HG03558 (cell line): ENCODE results near the gene EIF4G1.

Experiments used
- ATAC-seq: cut with Tn5 transposase; IDR thresholded peaks from one replicate; pipeline ENCODE4 v1.9.1; 2021; ENCODE audit warnings: moderate number of reproducible peaks; ENCODE audit not compliant: unreplicated experiment; ENCODE audit errors: extremely low read depth

EIF4G1 gene

DNA sequence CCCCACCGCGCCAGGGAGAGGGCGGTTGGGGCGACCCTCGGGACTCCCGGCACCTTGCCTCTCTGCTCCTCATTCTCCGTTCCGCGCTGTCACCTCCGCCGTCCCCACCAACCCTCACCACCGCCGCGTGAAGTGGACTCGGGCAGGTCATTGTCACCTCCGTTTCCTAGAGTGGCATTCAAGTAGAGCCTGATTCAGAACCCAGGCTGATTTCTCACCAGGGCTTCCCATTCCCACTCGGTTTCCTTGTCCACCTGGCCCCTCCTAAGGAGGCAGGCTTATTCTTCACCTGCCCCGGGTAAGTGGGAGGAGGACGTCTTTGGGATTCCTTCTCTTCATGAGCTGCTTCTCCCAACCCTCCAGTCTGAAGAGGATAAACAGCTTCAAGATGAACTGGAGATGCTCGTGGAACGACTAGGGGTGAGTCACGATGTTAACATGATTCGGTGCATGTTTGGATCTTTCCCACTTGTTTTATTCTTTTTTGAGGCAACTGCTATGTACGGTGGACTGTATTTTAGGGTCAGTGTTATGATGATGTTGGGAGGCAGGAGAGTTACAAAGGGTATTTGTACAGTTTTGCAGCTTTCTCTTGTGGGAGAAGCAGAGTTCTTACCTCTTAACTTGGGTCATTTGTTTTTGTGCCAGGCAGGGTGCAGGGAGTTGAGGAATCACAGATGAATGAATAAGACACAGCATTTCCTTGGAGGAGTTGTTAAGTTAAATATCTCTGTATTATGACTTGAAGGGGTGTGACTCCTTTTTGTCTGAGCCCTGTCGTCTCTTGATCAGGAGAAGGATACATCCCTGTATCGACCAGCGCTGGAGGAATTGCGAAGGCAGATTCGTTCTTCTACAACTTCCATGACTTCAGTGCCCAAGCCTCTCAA lies 14.7 kb upstream of the EIF4G1 start:
- no peak for ATAC-seq

DNA sequence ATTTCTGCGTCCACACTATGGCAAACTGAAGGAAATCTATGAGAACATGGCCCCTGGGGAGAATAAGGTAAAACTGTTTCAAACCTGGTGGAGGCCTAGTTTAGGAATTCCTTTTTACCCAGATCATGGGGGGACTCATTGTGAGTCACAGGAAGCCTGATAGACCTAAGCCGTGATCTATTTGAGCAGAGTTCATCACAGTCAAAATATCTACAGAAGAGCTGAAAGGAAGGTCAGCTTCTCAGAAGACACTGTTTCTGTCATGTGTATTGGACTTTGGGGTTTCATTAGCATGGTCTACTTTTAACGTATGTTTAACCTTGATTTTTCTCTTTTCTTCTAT lies 14.1 kb upstream of the EIF4G1 start:
- no peak for ATAC-seq

DNA sequence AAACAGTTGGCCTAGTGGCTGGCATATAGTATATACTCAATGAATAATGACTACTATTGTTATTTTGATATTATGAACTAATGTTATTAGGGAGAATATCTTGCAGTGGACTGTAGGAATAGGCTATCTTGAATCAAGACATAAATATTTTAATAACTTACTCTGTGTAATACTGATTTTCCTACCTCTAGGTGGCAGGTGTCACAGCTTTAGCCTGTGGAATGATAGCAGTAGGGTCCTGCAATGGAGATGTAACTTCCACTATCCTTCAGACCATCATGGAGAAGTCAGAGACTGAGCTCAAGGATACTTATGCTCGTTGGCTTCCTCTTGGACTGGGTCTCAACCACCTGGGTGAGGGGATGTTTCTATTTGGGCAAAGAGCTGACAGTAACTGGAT lies 8.8 kb upstream of the EIF4G1 start:
- no peak for ATAC-seq

DNA sequence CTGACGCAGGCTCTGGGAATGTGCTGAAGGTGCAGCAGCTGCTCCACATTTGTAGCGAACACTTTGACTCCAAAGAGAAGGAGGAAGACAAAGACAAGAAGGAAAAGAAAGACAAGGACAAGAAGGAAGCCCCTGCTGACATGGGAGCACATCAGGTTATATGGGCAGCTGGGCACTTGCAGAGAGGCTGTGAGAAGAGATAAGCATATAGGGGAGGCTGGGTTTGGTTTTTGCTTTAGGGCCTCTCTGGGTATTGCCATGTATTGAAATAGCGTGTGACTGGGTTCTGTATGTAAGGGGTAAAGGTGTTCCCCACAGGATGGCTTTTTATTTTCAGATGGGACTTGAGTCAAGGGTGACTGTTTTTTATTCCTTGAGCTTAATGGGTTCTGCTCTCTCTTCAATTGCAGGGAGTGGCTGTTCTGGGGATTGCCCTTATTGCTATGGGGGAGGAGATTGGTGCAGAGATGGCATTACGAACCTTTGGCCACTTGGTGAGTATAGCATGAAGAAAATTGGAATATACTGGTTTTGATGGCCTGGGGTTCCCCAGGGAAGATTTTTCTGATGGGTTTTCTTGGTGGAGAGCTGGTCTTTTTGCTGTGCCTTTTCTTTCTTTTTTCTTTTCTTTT lies 7.9 kb upstream of the EIF4G1 start:
- no peak for ATAC-seq

DNA sequence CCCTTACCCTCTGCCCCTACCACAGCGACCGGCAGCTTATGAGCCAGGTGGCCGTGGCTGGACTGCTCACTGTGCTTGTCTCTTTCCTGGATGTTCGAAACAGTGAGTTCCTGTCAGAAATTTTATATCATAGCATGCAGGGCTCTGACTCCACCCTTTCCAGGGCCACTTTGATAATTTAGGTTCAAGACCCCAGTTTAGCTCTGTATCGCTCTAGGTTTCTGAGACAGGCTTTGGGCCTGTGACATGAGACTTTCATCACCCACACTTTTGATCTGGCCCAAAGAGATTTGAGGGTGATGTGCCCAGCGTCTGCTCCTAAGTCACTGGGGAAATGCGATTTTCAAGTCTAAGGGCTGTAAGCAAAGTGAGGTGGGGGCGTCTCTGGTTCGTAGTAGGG lies 6.5 kb upstream of the EIF4G1 start:
- ATAC-seq = no peak

DNA sequence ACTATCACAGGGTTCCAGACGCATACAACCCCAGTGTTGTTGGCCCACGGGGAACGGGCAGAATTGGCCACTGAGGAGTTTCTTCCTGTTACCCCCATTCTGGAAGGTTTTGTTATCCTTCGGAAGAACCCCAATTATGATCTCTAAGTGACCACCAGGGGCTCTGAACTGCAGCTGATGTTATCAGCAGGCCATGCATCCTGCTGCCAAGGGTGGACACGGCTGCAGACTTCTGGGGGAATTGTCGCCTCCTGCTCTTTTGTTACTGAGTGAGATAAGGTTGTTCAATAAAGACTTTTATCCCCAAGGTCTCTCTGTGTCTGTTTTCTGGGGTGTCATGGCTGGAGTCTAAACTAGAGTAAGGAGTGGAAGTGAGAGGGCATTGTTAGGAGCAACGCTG lies 5.7 kb upstream of the EIF4G1 start:
- ATAC-seq = no peak

DNA sequence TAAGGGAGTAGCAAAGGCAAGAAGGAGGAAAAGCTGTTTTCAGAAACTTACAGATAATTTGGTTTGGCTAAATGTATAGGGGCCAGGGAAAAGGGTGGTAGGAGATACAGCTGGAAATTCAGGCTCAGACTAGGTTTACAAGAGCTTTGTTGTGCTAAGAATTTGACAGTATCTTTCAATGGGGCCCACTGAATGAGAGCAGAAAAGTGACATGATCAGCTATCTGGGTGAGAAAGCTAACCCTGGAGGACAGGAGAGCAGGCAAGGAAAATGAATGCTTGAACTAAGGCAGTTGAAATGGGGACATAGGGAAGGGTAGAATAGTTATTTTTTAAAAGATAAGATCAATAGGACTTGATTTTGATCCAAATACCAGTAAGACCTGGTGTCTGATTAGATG lies 2.8 kb upstream of the EIF4G1 start:
- no peak for ATAC-seq

DNA sequence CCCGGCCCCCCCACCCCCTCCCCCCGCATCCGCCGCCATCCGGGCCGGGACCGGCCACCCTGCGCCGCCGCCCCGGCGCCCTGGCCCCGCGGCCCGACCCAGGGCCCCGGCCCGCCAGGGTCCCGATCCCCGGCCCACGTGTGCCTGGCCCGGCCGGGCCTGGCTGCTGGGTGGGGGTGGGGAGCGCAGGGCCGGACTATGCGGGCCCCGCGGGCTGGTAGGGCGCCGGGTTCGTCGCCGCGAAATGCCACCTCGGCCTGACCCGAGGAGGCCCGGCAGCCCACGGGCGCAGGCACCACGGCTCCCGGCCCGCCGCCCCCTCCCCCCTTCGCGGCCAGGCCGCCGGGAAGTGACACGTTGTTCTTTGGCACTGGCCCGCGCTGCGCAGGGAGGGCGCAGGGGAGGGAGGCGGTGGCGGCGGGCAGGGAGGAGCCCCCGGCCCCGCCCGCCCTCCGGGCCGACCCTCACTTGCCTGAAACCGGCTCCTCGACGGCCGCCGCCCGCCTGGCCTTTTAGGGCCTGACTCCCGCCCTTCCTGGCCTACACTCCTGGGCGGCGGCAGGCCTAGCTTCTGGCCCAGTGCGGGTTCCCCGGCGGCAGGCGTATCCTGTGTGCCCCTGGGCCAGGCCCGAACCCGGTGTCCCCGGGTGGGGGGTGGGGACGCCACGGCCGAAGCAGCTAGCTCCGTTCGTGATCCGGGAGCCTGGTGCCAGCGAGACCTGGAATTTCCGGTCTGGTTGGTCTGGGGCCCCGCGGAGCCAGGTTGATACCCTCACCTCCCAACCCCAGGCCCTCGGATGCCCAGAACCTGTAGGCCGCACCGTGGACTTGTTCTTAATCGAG lies 515 bp downstream of the EIF4G1 start:
- ATAC-seq = peak; percentile 19

DNA sequence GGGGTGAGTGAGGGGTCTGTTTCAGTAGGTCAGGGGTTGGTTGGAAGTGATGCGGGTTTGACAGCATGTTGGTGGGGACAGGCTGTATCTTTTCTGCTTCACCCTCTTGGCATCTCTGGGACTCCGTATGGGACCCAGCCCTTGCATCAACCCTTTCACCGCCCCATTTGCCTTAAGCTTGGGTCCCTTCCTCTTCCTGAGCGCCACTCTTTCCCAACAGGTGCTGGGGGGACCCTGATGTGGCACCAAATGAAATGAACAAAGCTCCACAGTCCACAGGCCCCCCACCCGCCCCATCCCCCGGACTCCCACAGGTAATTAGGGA lies 1.1 kb downstream of the EIF4G1 start:
- no peak for ATAC-seq

DNA sequence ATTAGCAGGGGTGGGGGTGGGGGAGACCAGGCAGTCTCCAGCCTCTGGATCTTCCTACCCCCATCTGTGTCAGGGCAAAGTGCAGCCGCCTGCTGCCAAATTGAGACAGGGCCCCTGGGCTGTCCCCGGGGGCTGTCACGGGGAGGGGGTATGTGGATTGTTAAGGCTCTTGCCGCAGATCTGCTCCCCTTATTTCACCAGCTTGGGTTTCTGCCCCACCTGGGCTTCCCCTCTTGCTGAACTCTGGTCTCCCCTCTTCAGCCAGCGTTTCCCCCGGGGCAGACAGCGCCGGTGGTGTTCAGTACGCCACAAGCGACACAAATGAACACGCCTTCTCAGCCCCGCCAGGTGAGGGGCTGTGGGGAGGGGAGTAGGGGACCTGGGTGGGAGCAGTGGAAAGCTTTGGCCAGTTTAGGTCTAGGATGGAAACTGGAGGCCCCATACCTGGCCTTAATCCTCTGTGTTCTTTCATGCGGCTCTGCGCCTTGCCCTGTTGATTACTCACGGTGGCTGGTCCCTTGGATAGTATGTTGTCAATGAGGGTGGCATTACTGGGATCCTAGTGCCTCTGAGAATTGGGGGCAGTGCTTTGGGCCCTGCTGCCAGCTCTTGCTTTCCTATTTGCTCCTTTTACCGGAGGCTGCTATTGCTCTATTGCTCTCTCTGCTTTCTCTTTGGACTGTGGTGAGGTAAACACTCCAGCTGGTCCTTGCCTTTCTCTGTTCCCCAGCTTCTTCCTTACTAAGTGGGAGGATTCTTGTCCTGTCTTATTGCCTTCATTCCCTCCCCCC lies 1.7 kb downstream of the EIF4G1 start:
- ATAC-seq = no peak

DNA sequence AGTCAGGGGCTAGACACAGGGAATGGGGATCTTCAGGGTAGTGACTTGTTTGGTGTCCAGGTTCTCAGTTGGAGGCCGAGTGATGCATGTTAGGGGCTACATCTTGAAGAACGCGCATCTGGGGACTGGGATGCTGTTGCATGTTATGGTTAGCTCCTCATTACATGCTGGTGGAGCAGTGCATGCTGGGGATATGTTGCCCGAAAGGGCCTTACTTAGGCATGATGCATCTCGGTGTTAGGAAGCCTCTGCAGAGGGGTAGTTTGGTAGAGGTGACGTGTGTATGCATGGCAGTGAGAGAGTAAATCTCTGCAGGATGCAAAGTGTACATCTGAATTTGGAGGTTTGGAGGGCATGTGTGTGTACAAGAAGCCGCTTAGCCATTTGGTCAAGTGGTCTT lies 2.4 kb downstream of the EIF4G1 start:
- ATAC-seq = no peak

DNA sequence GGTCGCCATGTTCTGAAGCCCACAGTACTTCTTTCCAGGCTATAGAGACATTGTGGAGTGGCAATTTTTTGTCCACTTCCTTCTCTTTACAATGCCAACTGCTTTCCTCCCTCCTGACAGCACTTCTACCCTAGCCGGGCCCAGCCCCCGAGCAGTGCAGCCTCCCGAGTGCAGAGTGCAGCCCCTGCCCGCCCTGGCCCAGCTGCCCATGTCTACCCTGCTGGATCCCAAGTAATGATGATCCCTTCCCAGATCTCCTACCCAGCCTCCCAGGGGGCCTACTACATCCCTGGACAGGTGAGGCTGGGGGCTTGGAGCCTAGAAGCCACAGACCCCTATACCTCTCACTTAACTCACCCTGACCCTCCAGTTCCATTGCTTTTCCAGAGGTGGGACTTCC lies 2.8 kb downstream of the EIF4G1 start:
- ATAC-seq = no peak

DNA sequence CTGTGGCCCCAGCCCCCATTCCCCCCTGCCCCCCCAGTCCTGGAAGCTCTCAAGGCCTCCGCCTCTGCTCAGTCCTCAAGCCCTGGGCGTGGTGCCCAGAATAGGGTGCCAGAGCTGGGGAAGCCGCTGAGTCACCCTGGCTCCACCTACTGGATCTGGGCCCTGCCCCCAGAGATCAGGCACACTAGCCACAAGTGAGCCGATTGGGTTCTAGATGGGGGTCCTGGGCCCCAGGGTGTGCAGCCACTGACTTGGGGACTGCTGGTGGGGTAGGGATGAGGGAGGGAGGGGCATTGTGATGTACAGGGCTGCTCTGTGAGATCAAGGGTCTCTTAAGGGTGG lies 5.7 kb downstream of the EIF4G1 start:
- ATAC-seq = no peak

DNA sequence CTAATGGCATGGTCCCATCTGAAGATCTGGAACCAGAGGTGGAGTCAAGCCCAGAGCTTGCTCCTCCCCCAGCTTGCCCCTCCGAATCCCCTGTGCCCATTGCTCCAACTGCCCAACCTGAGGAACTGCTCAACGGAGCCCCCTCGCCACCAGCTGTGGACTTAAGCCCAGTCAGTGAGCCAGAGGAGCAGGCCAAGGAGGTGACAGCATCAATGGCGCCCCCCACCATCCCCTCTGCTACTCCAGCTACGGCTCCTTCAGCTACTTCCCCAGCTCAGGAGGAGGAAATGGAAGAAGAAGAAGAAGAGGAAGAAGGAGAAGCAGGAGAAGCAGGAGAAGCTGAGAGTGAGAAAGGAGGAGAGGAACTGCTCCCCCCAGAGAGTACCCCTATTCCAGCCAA lies 7.3 kb downstream of the EIF4G1 start:
- ATAC-seq = no peak

DNA sequence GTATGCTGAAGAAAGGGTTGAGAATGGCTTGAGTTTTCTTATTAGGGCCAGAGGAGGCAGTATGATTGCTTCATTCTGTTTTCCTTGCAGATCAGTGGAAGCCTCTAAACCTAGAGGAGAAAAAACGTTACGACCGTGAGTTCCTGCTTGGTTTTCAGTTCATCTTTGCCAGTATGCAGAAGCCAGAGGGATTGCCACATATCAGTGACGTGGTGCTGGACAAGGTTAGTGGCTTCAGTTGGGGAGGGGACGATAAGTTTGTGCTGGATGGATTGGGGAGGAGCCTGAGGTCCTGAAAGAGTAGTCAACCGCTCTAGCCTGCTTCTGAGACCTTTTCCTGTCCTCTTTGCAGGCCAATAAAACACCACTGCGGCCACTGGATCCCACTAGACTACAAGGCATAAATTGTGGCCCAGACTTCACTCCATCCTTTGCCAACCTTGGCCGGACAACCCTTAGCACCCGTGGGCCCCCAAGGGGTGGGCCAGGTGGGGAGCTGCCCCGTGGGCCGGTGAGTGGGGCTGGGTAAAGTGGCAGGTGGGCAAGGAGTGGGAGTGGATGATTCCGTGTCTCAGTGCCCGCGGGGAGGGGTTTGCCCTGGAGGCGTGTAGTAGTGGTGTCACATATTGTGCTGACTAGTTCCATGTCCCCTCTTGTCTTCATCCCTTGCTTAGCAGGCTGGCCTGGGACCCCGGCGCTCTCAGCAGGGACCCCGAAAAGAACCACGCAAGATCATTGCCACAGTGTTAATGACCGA lies 8.5 kb downstream of the EIF4G1 start:
- no peak for ATAC-seq

DNA sequence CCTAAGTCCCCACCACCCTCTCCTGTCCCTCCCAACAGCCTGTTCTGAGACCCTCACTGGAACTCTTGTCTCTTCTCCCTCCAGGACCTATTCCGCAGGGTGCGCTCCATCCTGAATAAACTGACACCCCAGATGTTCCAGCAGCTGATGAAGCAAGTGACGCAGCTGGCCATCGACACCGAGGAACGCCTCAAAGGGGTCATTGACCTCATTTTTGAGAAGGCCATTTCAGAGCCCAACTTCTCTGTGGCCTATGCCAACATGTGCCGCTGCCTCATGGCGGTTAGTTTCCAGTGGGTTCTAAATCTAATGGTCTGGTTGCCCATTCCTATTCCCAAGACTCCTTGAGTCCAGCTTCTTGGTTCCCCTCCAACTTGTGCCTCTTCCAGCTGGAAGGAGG lies 9.3 kb downstream of the EIF4G1 start:
- ATAC-seq = no peak

DNA sequence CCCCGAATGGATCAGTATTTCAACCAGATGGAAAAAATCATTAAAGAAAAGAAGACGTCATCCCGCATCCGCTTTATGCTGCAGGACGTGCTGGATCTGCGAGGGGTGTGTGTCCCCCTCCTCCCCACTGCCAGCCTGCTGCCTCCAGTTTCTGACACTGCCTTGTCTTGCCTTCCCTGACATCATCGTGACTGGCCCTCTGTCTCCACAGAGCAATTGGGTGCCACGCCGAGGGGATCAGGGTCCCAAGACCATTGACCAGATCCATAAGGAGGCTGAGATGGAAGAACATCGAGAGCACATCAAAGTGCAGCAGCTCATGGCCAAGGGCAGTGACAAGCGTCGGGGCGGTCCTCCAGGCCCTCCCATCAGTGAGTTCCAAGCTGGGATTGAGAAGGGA lies 10.9 kb downstream of the EIF4G1 start:
- ATAC-seq = no peak

DNA sequence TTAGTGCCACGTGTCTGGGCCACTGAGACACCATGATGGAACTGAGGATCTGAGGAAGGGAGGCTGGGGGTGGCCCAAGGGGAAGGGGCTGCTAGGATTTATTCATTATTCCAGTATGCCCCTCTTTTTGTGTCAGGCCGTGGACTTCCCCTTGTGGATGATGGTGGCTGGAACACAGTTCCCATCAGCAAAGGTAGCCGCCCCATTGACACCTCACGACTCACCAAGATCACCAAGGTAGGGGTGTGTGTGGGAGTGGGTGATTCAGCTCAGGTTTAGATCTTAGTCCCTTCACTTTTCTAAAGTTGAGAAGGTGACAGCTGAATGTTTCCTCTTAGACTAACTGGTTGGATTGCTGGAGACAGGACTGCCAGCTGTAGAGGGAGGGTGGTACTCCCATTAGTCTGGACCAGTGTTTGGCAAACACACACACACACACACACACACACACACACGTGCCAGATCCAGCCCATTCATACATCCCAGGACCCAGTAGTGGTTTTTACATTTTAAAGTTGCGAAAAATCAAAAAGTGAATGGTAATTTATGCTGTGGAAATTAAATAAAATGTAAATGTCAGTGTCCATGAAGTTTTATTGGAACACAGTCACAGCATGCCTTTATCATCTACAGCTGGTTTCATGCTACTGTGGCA lies 11.4 kb downstream of the EIF4G1 start:
- ATAC-seq = no peak

DNA sequence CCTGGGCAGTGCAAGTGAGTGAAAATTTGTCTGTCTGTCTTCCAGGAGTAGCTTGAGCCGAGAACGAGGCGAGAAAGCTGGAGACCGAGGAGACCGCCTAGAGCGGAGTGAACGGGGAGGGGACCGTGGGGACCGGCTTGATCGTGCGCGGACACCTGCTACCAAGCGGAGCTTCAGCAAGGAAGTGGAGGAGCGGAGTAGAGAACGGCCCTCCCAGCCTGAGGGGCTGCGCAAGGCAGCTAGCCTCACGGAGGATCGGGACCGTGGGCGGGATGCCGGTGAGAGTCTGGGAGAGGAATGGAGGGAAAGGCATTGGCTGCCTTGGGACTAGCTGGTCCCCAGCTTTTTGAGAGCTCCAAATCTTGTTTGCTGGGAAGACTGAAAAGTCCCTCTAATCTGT lies 12.8 kb downstream of the EIF4G1 start:
- no peak for ATAC-seq

DNA sequence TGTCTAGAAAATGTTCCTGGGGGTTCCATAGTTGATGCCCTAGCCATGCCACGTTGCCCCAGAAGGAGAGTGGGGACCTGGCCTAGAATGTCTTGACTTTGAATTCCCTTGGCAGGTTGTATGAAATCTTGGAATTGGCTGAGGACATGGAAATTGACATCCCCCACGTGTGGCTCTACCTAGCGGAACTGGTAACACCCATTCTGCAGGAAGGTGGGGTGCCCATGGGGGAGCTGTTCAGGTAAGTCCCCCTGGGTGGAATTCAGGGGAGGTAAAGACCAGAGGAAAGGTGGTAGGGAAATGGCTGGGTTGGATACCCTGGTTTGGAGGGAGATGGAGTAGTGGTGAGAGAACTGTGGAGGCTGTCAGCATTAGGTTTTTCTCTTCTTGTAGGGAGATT lies 14.1 kb downstream of the EIF4G1 start:
- ATAC-seq = no peak
